MM.1S (cell line): Measurements from ENCODE around the gene KCNK7.

Experiments used
- DNase-seq: peaks from one replicate; pipeline ENCODE4 v3.0.0-alpha.2; 2015
- H2AFZ ChIP-seq: fragments of 300-600 bp; sonication (generic); 2 replicates; pipeline ENCODE4 v1.6.0; 2016; ENCODE audit warnings: antibody characterized with exemption, low read length
- H3F3A ChIP-seq: fragments of 300-600 bp; sonication (generic); 2 replicates; pipeline ENCODE4 v1.6.1; 2016; ENCODE audit warnings: mild to moderate bottlenecking, antibody characterized with exemption, low read length, moderate library complexity, mixed read lengths; ENCODE audit not compliant: insufficient read depth
- H3K27ac ChIP-seq: fragments of 300-600 bp; sonication (generic); 2 replicates; pipeline ENCODE4 v1.5.1; 2016; ENCODE audit warnings: mild to moderate bottlenecking, low read length
- H3K27me3 ChIP-seq: fragments of 300-600 bp; sonication (generic); replicated peaks from 2 replicates; pipeline ENCODE4 v1.6.0; 2016; ENCODE audit warnings: low read length; ENCODE audit not compliant: insufficient read depth
- H3K36me3 ChIP-seq: fragments of 300-600 bp; sonication (generic); replicated peaks from 2 replicates; pipeline ENCODE4 v1.6.1; 2016; ENCODE audit warnings: mild to moderate bottlenecking, low read length, mixed read lengths; ENCODE audit not compliant: insufficient read depth
- H3K4me1 ChIP-seq: fragments of 300-600 bp; sonication (generic); 2 replicates; pipeline ENCODE4 v1.6.1; 2016; ENCODE audit warnings: low read length, mixed read lengths
- H3K4me2 ChIP-seq: fragments of 300-600 bp; sonication (generic); 2 replicates; pipeline ENCODE4 v1.6.0; 2016; ENCODE audit warnings: low read depth, low read length
- H3K4me3 ChIP-seq: fragments of 300-600 bp; sonication (generic); 2 replicates; pipeline ENCODE4 v1.5.1; 2016; ENCODE audit warnings: low read length, mixed read lengths
- H3K79me2 ChIP-seq: fragments of 300-600 bp; sonication (generic); 2 replicates; pipeline ENCODE4 v1.6.1; 2016; ENCODE audit warnings: mixed run types, low read length, mixed read lengths
- H3K9ac ChIP-seq: fragments of 300-600 bp; sonication (generic); 2 replicates; pipeline ENCODE4 v1.6.1; 2016; ENCODE audit warnings: low read length, mixed read lengths
- H3K9me2 ChIP-seq: fragments of 300-600 bp; sonication (generic); replicated peaks from 2 replicates; pipeline ENCODE4 v1.6.1; 2016; ENCODE audit warnings: mild to moderate bottlenecking, low read length, mixed read lengths; ENCODE audit not compliant: insufficient read depth
- H3K9me3 ChIP-seq: fragments of 300-600 bp; sonication (generic); replicated peaks from 2 replicates; pipeline ENCODE4 v1.6.1; 2016; ENCODE audit warnings: mild to moderate bottlenecking, low read length, mixed read lengths; ENCODE audit not compliant: insufficient read depth
- H4K20me1 ChIP-seq: fragments of 300-600 bp; sonication (generic); 2 replicates; pipeline ENCODE4 v1.6.1; 2016; ENCODE audit warnings: mild to moderate bottlenecking, low read length, moderate library complexity, mixed read lengths; ENCODE audit not compliant: insufficient read depth
- CTCF ChIP-seq: fragments of 300-600 bp; sonication (generic); IDR thresholded peaks from 2 replicates; pipeline ENCODE4 v1.5.1; 2016; ENCODE audit warnings: antibody characterized with exemption, low read length, mixed read lengths
- EZH2 ChIP-seq: fragments of 300-600 bp; sonication (generic); optimal IDR thresholded peaks from 2 replicates; pipeline ENCODE3; 2017; ENCODE audit warnings: low read depth, mild to moderate bottlenecking, antibody characterized with exemption, low read length, mixed read lengths
- EZH2phosphoT487 ChIP-seq: fragments of 300-600 bp; sonication (generic); IDR thresholded peaks from 2 replicates; pipeline ENCODE4 v1.6.1; 2018; ENCODE audit warnings: antibody characterized with exemption, low read length

KCNK7 gene

DNA sequence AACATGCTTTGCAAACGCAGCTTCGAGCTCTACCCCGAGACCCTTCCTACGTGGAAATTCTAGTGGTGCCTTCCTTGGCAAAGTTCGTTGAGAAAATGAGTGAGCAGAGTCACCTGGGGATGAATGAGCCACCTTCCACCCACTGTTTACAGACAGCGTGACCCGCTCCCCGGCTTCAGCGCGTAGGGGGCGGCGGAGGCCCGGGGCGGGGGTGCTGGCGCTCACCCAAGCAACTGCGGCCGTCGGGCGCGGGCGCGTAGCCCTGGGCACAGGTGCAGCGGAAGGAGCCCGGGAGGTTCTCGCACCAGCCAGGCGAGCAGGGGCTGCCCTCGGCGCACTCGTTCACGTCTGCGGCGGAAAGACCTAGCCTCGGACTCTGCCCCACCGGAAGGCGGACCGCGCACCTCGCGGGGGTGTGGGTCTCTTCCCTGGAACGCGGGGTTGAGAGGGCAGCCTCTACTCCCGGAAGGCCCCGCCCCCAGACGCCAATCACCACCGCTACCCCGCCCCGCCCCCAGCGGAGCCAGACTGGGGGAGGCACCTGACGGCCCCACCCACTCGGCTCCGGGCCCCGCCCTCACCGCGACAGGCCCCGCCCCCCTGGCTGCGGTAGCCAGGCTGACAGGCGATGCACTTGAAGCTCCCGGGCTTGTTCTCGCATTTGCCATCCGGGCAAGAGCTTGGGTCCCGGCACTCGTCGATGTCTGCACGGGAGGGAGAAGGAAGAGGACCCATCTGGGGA is 49.2 kb downstream of the KCNK7 start:
- Histone ChIP-seq H3F3A (peaks cover 23% of the 10 kb centered on the region), H3K79me2 (peaks cover 3% of the 10 kb centered on the region; the same call in 1 of the 2 replicates), H3K27ac (peak overlapping the region; percentile 74), H3K36me3 (no peaks in the 10 kb centered on the region), H3K4me3 (peak overlapping the region; percentile 59), H3K9me3 (no peaks in the 10 kb centered on the region), H2AFZ (peak overlapping the region; percentile 88), H3K4me2 (peak overlapping the region; percentile 80), H3K27me3 (no peaks in the 10 kb centered on the region), H4K20me1 (no peaks in the 10 kb centered on the region), H3K9ac (peak overlapping the region; percentile 59), H3K4me1 (peaks cover 26% of the 10 kb centered on the region), H3K9me2 (no peaks in the 10 kb centered on the region)
- DNase-seq = peak; percentile 96
- TF ChIP-seq EZH2phosphoT487 (no peak), CTCF (no peak), EZH2 (no peak)

GRCh38 chr11:65545853-65546216 is 49.8 kb downstream of the KCNK7 start:
- peaks cover 25% of the 10 kb centered on the region for H3K4me1 ChIP-seq
- no peaks in the 10 kb centered on the region for H3K36me3 ChIP-seq
- no peaks in the 10 kb centered on the region for H4K20me1 ChIP-seq
- peaks cover 22% of the 10 kb centered on the region for H3F3A ChIP-seq
- H3K4me2 ChIP-seq = peak overlapping the region; percentile 79
- H3K27ac ChIP-seq = peak overlapping the region; percentile 74; the same call in 1 of the 2 replicates
- H3K9me2 ChIP-seq = no peaks in the 10 kb centered on the region
- H2AFZ ChIP-seq = peak overlapping the region; percentile 88
- TF ChIP-seq EZH2 = no peak
- TF ChIP-seq EZH2phosphoT487 = no peak
- TF ChIP-seq CTCF = no peak
- peak overlapping the region; percentile 59 for H3K9ac ChIP-seq
- peak overlapping the region; percentile 59 for H3K4me3 ChIP-seq
- no peak for DNase-seq
- peaks cover 3% of the 10 kb centered on the region; the same call in 1 of the 2 replicates for H3K79me2 ChIP-seq
- H3K9me3 ChIP-seq = no peaks in the 10 kb centered on the region
- H3K27me3 ChIP-seq = no peaks in the 10 kb centered on the region
